Ascending aorta (tissue), 2 donors: Measurements from ENCODE around the gene LDLRAD4. TPM values are rescaled to one million over a fixed set of nuclear protein-coding genes. Genes with fewer than 3 reads are reported as not detected.

Source experiments
- DNase-seq, 2 donors: peaks; one replicate each; pipeline ENCODE4 v3.0.0-alpha.2; 2019; ENCODE audit warnings: low spot score in 2 of 2
- H3K27ac ChIP-seq, 2 donors: fragments of 200-600 bp; sonication (generic); one replicate each; pipeline ENCODE4 v1.5.1; 2016 to 2017; ENCODE audit warnings: mild to moderate bottlenecking in 1 of 2
- H3K27me3 ChIP-seq: fragments of 200-600 bp; sonication (generic); one replicate; pipeline ENCODE4 v1.5.1; 2017
- H3K36me3 ChIP-seq, 2 donors: fragments of 200-600 bp; sonication (generic); one replicate each; pipeline ENCODE4 v1.5.1; 2016
- H3K4me1 ChIP-seq, 2 donors: fragments of 200-600 bp; sonication (generic); one replicate each; pipeline ENCODE4 v1.5.1; 2016 to 2017; ENCODE audit warnings: mild to moderate bottlenecking in 1 of 2
- H3K4me3 ChIP-seq, 2 donors: fragments of 200-600 bp; sonication (generic); one replicate each; pipeline ENCODE4 v1.5.1; 2016 to 2017; ENCODE audit warnings: mild to moderate bottlenecking in 1 of 2
- H3K9me3 ChIP-seq, 2 donors: fragments of 200-600 bp; sonication (generic); one replicate each; pipeline ENCODE4 v1.5.1; 2016
- intact Hi-C: fragments of 100-400 bp; cut with DNase I; formaldehyde crosslinking; loops from one replicate; pipeline ENCODE4 v1.15.1; 2023
- total RNA-seq: library from RNA; depleted of rRNA; stranded (reverse); fragments of >200 nt; gene quantifications from one replicate; pipeline ENCODE4 v1.1.0, GENCODE V29; 2016
- TF ChIP-seq, protein P1 (sequence below), 3 experiments: fragments of 200-600 bp in 2 of 3; fragments of 450-650 bp in 1 of 3; sonication (generic) in 2 of 3; IDR thresholded peaks; one replicate each; pipeline ENCODE4 v1.5.1; 2016 to 2019; ENCODE audit warnings: antibody characterized with exemption in 3 of 3, mild to moderate bottlenecking in 1 of 3, moderate library complexity in 1 of 3

The LDLRAD4 gene
- total RNA-seq, 1 donor from 2014 or later, result 21.0 TPM

DNA sequence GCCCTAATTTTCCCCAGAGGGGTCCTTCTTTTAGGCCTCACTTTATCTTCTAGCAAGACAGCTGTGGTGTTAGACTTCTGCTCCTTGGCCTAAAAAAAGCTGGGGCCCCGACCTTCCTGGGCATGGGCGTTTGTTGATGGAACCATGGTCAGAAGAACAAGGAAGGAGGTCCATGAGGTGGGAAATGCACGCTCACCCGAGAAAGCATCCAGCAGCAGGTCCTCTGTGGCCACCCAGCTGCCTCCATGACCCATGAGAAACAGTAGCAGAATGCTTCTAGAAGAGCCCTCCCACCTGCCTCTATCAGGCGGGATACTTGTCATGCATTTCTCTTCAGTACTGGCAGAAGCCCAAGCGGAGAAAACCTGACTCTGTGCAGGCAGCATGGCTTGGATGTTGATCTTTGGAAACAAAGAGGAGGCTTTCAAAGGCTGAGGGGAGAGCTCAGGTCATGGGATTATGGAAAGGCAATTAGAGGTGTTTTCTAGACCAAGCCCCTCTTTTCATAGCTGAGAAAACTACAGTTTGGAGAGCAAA is 258.7 kb downstream of the LDLRAD4 start:
- TF ChIP-seq, protein P1, sequence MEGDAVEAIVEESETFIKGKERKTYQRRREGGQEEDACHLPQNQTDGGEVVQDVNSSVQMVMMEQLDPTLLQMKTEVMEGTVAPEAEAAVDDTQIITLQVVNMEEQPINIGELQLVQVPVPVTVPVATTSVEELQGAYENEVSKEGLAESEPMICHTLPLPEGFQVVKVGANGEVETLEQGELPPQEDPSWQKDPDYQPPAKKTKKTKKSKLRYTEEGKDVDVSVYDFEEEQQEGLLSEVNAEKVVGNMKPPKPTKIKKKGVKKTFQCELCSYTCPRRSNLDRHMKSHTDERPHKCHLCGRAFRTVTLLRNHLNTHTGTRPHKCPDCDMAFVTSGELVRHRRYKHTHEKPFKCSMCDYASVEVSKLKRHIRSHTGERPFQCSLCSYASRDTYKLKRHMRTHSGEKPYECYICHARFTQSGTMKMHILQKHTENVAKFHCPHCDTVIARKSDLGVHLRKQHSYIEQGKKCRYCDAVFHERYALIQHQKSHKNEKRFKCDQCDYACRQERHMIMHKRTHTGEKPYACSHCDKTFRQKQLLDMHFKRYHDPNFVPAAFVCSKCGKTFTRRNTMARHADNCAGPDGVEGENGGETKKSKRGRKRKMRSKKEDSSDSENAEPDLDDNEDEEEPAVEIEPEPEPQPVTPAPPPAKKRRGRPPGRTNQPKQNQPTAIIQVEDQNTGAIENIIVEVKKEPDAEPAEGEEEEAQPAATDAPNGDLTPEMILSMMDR (IDR thresholded peaks at IDR 0.05), result no peak
- Histone ChIP-seq H3K27ac (no peak overlapping the region), H3K36me3 (no peaks in the 10 kb centered on the region), H3K4me1 (peaks cover 0 to 9% of the 10 kb centered on the region in 2 donors), H3K27me3 (no peaks in the 10 kb centered on the region), H3K9me3 (no peaks in the 10 kb centered on the region), H3K4me3 (no peak overlapping the region)
- peak in 1 of 2 donors; percentile 50 for DNase-seq
- intact Hi-C loops, result no loop called here

DNA sequence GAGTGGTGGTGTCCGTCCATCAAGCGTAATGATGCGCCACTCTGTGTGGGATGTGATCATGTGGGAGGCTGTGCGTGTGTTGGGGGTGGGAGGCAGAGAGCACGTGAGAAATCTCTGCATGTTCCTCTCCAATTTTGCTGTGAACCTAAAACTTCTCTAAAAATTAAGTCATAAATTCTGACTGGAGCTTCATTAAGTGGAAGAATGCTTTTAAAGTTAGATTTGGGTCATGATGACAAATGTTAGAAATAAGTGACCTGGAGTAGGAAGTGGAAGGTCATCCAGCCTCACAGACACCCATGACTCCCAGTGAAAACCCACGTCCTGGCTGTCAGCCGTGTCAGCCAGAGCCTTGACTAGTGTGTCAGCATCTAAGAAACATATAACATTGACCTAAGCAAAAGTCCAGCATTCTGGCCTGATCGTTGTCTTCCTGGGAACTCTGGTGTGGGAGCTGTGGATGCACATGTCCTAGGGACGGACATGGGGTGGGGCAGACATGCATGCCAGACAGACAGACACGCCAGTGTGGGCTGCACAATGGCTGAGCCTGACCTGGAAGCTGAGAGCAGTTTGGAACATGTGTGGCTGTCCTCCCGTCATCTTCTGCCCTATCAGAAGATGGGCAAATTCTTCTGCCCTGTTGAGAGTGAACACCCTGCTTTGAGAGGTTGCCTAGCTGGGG is 262.2 kb downstream of the LDLRAD4 start:
- peak in 1 of 2 donors; percentile 62 for DNase-seq
- intact Hi-C loops, result no loop called here

DNA sequence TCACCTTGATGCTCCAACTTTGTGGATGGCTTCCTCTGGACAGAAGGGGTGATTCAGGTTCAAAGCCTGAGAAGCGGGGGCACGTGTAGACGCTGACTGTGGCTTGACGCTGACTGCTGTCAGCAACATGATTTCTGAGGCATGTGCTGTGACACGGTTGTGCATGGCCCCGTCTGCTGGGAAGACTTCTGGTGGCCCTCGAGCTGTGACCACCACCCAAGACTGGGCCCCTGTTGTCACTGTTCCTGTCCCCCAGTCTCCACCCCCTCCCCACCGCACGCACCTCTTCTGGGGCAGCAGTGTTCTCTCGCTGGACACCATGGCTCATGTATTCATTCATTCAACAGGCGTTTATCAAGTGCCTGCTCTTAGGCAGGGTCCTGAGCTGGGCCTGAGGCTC is 262.8 kb downstream of the LDLRAD4 start:
- H3K9me3 ChIP-seq, result no peaks in the 10 kb centered on the region
- no peak overlapping the region for H3K27ac ChIP-seq
- TF ChIP-seq, protein P1 (IDR thresholded peaks at IDR 0.05), result no peak
- no peaks in the 10 kb centered on the region for H3K36me3 ChIP-seq
- peak in 1 of 2 donors; percentile 51 for DNase-seq
- peaks cover 0 to 8% of the 10 kb centered on the region in 2 donors for H3K4me1 ChIP-seq
- no peaks in the 10 kb centered on the region for H3K27me3 ChIP-seq
- intact Hi-C loops, result no loop called here
- no peak overlapping the region for H3K4me3 ChIP-seq

More for the DNA sequence above, 262.2 kb downstream of the LDLRAD4 start:
- H3K4me1 ChIP-seq, result peaks cover 0 to 8% of the 10 kb centered on the region in 2 donors
- no peak overlapping the region for H3K4me3 ChIP-seq
- no peaks in the 10 kb centered on the region for H3K9me3 ChIP-seq
- H3K27ac ChIP-seq, result no peak overlapping the region
- no peaks in the 10 kb centered on the region for H3K27me3 ChIP-seq
- TF ChIP-seq, protein P1 (IDR thresholded peaks at IDR 0.05), result no peak
- H3K36me3 ChIP-seq, result no peaks in the 10 kb centered on the region

DNA sequence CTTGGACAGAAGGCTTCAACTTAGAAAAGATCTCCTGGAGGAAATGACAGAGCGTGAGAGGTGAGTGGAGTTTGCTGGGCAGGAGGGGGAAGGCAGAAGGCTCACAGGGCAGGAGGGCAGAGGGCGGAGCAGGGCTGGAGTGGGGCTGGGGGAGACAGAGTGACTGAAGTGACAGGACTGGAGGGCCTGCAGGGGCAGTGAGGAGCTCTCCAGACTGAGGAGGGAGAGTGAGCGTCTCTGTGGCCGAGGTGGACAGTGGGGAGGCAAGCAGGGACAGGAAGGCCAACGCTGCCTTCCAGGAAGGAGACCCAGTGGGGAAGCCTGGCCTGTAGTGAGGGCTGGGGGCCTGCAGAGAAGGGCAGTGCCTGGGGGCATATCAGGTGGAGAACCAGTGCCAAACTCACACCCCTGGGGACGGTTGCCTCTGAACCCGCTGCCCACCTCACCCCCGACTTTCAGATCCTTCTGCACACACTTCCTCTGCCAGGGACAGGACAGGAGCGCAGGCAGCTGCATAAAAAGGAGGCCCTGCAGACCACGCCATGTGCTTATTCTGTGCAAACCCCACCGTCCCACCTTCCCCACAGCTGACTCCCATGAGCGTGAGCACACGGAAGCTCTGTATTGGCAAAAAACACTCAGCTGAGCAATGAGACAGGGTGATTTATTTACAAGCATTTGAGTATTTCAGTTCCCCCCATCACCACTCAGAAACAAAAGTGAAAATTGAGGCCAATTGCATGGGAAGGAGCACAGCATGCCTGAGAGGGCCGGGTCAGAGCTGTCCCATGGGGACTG is 263.5 kb downstream of the LDLRAD4 start:
- TF ChIP-seq, protein P1 (IDR thresholded peaks at IDR 0.05), result no peak
- DNase-seq, result peak in 1 of 2 donors; percentile 50
- no peak overlapping the region for H3K27ac ChIP-seq
- no peaks in the 10 kb centered on the region for H3K27me3 ChIP-seq
- peaks cover 0 to 8% of the 10 kb centered on the region in 2 donors for H3K4me1 ChIP-seq
- H3K9me3 ChIP-seq, result no peaks in the 10 kb centered on the region
- no peak overlapping the region for H3K4me3 ChIP-seq
- intact Hi-C loops, result no loop called here
- H3K36me3 ChIP-seq, result peaks cover 0 to under 1% of the 10 kb centered on the region in 2 donors

DNA sequence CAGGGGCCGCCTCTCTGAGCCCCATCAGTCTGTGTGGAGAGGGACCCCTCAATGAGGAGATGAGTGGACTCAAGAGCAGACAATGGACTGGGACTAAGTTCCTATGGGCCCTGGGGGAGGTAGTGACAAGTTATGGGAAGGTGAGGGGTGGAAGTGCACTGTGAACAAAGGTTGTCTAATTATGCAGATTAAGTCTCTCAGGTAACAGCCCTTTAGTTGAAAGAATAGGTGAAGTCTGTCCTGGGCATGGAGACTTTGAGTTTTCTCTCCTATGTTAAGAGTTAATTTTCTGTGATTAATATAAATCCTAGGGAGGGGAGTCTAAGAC is 264.0 kb downstream of the LDLRAD4 start:
- peaks cover 0 to 6% of the 10 kb centered on the region in 2 donors for H3K36me3 ChIP-seq
- intact Hi-C loops, result no loop called here

More for the DNA sequence above, 264.0 kb downstream of the LDLRAD4 start:
- DNase-seq, result no peak
- no peak overlapping the region for H3K4me3 ChIP-seq
- H3K9me3 ChIP-seq, result no peaks in the 10 kb centered on the region
- peaks cover 0 to 8% of the 10 kb centered on the region in 2 donors for H3K4me1 ChIP-seq
- H3K27me3 ChIP-seq, result no peaks in the 10 kb centered on the region
- TF ChIP-seq, protein P1 (IDR thresholded peaks at IDR 0.05), result no peak
- H3K27ac ChIP-seq, result no peak overlapping the region
